ENCODE data around the gene SWI5.
"Not testable (repeated sequence)": the region's sequence is repeated elsewhere in the genome, so short reads cannot be mapped to it uniquely, and the experiment has no call there.

SWI5 gene

GRCh38 chr9:128276008-128276573 lies at the start of gene SWI5:
Gene SWI5 (plus strand): TSS chr9:128276276.
- peak; percentile 100 for DNase-seq

- no peak for DNase-seq
Observed at GRCh38 chr9:128226412-128226801, 49.7 kb upstream of the SWI5 start.

- DNase-seq: not testable (repeated sequence)
Observed at GRCh38 chr9:128230897-128231296, 45.2 kb upstream of the SWI5 start.

GRCh38 chr9:128231638-128232527 lies 44.2 kb upstream of the SWI5 start:
- no peak for DNase-seq

GRCh38 chr9:128232528-128233428 lies 43.3 kb upstream of the SWI5 start:
- DNase-seq: no peak

GRCh38 chr9:128233817-128234406 lies 42.2 kb upstream of the SWI5 start:
- DNase-seq: no peak

GRCh38 chr9:128242124-128242523 lies 34.0 kb upstream of the SWI5 start:
- DNase-seq: no peak

DNA sequence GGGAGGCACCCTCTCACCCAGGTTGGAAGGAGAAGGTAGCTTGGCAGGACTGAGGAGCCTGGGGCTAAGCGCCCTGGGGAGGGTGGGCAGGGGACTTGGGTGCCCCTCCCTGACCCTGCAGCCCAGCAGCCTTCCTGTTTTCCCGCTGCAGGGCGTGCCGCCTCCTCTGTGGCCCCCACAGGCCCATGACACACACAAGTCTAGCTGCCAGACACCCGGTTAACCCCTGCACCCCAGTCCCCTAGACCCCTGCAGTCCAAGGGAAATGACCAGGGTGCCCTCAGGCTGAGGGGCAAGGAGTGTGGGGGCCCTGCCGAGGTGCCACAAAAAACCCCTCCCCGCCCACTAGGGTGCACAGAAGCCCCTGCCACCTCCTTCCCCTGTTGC lies 33.3 kb upstream of the SWI5 start:
- DNase-seq: no peak

DNA sequence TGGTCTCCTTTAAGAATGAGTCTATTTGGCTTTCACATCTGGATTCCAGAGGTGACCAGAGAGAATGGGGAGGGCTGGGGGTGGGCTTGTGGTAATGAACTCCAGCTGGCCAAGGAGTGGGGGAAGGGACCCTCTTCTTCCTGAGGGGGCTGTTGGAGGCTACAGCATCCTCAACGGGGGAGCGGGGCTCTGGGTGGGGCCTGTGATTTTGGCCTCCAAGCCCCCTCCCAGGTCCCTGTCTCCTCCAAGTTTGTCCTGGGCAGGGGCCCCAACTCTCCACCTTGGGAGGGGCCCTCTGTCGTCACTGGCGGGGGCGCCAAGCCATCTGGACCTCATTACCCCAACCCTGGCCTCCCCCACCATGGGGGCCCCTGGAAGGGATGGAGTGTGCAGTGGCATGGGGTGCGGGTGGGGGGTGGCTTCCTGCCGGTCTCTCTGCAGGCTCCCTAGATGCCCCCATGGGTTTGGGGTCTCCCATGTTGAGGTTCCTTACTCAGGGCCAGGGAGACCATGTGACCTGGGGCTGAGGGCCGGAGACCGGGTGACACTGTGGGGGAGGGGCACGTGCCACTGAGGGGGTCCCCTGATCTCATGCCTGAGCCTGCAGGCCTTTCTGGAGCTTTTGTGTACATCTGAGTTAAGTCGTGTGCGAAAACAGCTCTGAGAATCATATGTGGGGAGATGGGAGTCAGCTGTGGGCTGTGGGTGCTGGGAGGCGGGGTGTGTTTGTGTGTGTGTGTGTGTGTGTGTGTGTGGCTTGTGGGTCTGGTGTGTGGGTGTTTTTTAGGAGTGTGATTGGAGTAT lies 32.7 kb upstream of the SWI5 start:
- no peak for DNase-seq

DNA sequence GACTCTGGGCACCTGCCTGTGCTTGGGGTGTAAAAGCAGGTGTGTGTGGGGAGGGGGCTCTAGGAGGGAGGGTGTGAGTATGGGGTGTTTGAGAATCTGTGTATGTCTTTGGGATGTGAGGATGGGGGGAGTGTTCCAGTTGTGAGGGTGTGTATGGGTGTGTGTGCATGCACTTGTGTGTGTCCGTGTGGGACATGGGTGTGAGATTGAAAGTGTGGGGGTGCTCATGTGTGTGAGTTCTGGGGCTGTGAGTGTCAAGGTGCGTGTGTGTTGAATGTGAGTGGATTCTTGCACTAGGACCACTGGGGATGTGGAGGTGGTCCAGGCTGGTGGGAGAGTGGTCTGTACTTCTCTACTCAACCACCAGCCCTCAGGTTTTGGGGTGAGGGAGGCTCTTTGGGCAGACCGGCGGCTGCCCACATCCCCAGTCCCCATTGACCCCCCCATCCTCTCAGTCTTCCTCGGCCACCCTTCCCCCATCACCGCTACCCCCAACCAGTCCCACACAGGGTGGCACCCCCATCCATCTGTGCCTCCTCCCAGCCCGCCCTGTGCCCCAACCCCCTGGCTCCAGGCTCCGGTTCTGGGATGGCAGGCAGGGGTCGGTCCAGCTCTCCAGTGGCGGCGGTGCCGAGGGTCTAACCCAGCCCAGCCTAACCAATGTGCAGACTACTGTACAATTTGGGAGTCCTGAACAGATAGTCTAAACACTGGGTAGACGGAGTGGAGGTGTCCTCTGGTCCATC lies 31.8 kb upstream of the SWI5 start:
- no peak for DNase-seq

DNA sequence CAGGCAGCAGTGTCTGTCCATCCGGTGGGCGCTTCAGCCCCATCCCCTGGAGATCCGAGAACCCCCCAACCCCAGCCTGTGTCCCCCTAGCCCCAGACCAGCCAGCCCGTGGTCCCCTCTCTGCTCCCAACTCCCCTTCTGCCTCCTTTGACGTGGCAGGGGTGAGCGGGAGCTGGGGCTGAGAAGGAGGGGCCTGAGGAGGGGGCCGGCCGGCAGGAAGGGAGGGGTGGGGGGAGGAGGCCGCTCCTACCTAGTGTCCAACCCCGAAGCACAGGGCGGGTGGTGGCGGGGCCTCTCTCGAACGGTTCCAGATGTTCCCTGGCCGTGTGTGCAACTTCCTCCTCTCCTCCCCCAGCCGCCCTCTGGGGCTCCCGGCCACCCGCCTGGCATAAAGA lies 31.2 kb upstream of the SWI5 start:
- DNase-seq: no peak

DNA sequence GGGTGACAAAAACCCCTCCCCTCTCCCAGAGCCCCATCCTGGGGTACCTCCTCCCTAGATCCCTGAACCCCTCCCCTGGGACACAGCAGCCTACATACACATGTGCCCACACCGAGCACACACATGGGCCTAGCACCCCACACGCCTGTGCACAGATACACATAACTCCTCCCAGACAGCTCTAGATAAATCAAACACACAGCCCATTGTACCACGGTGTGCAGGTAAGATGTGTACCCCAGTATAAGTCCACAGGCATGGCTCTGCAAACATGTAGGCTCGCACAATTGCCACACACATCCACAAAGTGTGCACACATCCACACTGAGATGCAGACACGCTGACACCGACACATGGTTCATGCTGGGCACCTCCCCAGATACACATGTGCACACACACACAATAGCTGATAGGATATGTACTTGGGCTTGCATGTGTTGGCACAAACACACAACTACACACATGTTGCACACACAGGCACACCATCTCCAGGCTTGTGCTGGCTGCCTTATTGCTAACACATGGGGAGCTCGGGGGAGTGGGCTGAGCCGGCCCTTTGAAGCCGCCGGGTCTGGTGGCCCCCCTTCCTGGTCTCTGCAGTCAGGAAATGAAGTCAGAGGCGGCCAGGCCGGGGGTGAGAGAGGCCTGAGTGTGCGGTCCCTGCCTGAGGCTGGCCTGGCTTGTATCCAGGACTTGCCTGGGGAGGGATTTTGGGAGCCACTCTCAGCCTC lies 30.5 kb upstream of the SWI5 start:
- no peak for DNase-seq

- DNase-seq: no peak
Observed at GRCh38 chr9:128246471-128246870, 29.6 kb upstream of the SWI5 start.

GRCh38 chr9:128247226-128247803 lies 28.8 kb upstream of the SWI5 start:
- no peak for DNase-seq

DNA sequence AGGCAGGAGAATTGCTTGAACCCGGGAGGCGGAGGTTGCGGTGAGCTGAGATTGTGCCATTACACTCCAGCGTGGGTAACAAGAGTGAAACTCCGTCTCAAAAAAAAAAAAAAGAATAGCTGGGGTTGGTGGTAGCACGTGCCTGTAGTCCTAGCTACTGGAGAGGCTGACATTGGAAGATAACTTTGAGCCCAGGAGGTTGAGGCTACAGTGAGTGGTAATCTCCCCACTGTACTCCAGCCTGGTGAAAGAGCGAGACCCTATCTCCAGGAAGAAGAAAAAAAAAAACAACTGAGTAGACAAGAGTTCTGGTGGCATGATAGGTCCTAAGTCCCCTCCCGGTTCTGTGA lies 26.5 kb upstream of the SWI5 start:
- no peak for DNase-seq

DNA sequence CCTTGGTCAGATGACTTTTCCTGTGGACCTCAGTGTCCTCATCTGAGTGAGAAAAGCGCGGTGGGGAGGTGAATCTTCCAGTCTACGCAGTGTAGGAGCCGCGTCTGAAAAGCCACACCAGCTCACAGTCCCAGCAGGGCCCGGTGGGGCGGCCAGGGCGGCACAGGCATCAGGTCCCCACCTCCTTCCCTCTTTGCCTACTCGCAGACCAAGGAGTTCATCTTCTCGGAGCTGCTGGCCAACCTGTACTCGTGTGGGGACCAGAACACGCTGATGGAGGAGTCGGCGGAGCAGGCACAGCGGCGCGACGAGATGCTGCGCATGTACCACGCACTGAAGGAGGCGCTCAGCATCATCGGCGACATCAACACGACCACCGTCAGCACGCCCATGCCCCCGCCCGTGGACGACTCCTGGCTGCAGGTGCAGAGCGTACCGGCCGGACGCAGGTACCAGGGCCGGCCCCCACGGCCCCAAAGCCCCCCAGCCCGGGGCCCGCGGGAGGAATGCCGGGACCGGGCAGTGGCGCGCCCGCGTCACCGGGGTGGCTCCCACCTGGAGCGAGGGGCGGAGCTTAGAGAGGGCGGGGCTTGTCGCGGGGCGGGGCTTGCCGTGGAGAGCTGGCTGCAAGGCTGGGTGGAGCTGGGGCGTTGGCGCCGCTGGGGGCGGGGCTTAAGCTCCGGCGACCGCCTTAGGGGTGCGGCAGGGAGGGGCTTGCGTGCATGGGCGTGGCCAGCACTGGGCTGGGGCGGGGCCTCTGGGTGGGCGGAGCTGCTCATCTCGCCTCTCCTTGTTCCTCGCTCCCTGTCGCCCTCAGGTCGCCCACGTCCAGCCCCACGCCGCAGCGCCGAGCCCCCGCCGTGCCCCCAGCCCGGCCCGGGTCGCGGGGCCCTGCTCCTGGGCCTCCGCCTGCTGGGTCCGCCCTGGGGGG lies 25.9 kb upstream of the SWI5 start:
- DNase-seq: peak; percentile 97

DNA sequence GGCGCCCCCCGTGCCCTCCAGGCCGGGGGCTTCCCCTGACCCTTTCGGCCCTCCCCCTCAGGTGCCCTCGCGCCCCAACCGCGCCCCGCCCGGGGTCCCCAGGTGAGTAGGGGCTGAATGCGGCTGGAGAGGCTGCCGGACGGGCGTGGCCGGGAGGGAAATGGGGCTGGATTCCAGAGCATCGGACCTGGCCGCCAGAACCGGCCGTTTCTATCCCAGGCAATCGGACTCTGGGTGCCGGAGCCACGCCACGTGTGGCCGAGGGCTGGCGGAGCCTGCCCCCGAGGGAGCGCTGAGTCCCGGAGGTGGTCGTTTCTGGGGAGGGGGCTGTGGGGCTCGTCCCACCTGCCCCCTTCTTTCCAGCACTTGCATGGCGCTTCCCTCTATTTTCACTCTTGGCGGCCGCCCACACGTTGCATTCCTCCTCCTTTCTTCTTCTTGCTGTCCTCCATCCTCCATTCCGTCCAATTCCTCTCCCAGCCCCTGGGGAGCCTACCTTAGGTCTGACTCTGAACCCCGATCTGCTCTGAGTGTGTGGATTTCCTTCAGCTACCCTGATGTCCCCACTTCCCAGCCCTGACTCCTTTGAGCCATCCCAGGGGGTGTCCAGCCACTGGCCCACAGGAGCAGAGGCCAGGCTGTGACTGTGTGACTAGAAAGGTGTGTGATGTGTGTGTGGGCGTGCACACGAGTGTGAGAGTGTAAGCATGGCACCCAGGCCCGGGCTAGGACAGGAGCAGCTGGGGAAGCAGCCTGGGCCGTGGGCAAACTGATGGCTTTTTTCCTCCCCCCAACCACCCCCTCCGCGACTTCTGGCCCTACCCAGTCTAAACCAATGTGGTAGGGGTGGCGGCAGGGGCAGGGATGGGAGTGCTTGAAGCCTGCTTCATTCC lies 25.0 kb upstream of the SWI5 start:
- DNase-seq: no peak

DNA sequence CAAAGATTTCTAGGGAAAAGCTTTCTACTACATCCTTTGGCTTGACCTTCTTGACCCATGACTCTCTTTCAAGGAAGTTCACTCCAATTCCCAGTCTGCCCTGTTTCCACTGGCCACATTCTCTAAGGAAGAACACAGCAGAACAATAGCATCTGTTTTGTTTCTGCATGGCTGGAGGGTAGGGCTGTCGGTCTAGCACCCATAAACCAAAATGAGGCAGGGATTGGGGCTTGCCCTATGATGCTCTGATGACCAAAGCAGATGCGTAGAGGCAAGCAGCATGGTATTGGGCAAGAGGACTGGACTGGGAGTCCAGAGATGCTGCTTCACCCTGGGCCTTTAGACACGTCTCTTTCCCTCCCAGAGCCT lies 24.4 kb upstream of the SWI5 start:
- no peak for DNase-seq
